Measurements from ENCODE around the gene HELZ. TPM values are rescaled to one million over a fixed set of nuclear protein-coding genes. Genes with fewer than 3 reads are reported as not detected.
"Not testable (repeated sequence)": the region's sequence is repeated elsewhere in the genome, so short reads cannot be mapped to it uniquely, and the experiment has no call there.

Gene HELZ
- total and polyA plus RNA-seq, 2 donors (not counting 3 experiments of a cell fraction or from before 2014, with no cell fraction given) = 8.0 to 47.3 TPM

DNA sequence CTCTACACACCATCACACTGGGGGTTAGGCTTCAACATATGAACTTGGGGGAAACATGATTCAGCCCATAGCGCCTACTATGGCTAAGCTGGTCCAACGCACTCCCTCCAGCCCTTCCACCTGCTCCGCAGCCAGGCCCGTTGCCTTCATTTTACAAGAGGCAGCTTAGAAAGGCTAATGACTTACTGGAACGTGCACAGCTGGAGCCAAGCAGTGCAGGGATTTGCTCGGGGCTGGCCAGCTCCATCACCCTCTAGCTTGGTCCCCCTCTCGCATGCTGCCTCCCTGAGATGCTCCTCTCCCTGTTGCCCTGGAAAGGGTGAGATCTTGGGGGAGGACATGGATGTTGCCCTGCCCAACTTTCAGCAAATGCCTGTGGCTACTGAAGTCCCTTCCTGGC, 203.5 kb downstream of the HELZ start:
- dilution Hi-C loops (cut with MboI; ENCODE audit: extremely low pct_ligation_motif_present, low sequenced_read_pairs) = no loop called here

DNA sequence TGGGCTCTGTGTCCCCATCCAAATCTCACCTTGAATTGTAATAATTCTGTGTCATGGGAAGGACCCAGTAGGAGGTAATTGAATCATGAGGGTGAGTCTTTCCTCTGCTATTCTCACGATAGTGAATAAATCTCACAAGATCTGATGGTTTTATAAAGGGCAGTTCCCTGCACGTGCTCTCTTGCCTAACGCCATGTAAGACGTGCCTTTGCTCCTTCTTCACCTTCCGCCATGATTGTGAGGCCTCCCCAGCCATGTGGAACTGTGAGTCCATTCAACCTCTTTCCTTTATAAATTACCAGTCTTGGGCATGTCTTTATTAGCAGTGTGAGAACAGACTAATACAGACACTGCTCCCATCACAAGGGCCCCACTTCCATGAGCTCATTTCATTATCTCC, 203.9 kb downstream of the HELZ start:
- DNase-seq (ENCODE audit: low read depth, low spot score); H2AFZ ChIP-seq (ENCODE audit: low read depth, low read length); intact Hi-C loops (cut with micrococcal nuclease); H3K4me2 ChIP-seq (ENCODE audit: insufficient read depth, low read length); H3K79me2 ChIP-seq (ENCODE audit: control insufficient read depth, insufficient read depth, low read length); H3K36me3 ChIP-seq (ENCODE audit: control insufficient read depth in 2 of 2, extremely low read depth in 1 of 2, insufficient read depth in 2 of 2, low read length in 2 of 2); BruUV-seq (replicated peaks); H3K4me3 ChIP-seq (replicated peaks in 1 of 3; ENCODE audit: insufficient read depth in 1 of 3, low read depth in 1 of 3, low read length in 3 of 3); H3K9ac ChIP-seq (replicated peaks; ENCODE audit: extremely low read depth, insufficient read depth, low read length); H4K20me1 ChIP-seq (replicated peaks; ENCODE audit: control insufficient read depth, extremely low read depth, insufficient read depth, low read length); H3K9me3 ChIP-seq (replicated peaks; ENCODE audit: control insufficient read depth, insufficient read depth, low read length); H3K27me3 ChIP-seq (ENCODE audit: control insufficient read depth in 2 of 2, insufficient read depth in 2 of 2, low read length in 2 of 2); H3K9me1 ChIP-seq (replicated peaks; ENCODE audit: control insufficient read depth, extremely low read depth, insufficient read depth, low read length); FAIRE-seq; CTCF ChIA-PET; H3K27ac ChIP-seq (ENCODE audit: insufficient read depth, low read depth, low read length); H3K4me1 ChIP-seq (ENCODE audit: control insufficient read depth, extremely low read depth, insufficient read depth, low read length); dilution Hi-C loops (cut with MboI; ENCODE audit: extremely low pct_ligation_motif_present, low sequenced_read_pairs); POLR2A ChIA-PET: not testable (repeated sequence)

More for the DNA sequence above, 203.5 kb downstream of the HELZ start:
- H3K27ac ChIP-seq (ENCODE audit: insufficient read depth, low read depth, low read length) = no peak overlapping the region
- TF ChIP-seq JUN (IDR thresholded peaks at IDR 0.05; ENCODE audit: borderline replicate concordance, insufficient read depth, insufficient read length, low read depth) = no peak
- no peak for TF ChIP-seq FOS (IDR thresholded peaks at IDR 0.05; ENCODE audit: borderline replicate concordance, insufficient read depth, low read length)
- no peak for TF ChIP-seq POLR2A (IDR thresholded peaks at IDR 0.05; ENCODE audit: low read depth, low read length)
- TF ChIP-seq, protein P1, sequence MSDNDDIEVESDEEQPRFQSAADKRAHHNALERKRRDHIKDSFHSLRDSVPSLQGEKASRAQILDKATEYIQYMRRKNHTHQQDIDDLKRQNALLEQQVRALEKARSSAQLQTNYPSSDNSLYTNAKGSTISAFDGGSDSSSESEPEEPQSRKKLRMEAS (IDR thresholded peaks at IDR 0.05; ENCODE audit: insufficient read depth, insufficient read length) = no peak
- no peak for TF ChIP-seq EZH2 (IDR thresholded peaks at IDR 0.05; ENCODE audit: borderline replicate concordance, low read depth, low read length, severe bottlenecking)
- no peak for TF ChIP-seq POLR2AphosphoS5 (IDR thresholded peaks at IDR 0.05; ENCODE audit: insufficient read depth, low read depth, low read length)
- no peak for TF ChIP-seq CTCF (IDR thresholded peaks at IDR 0.05; ENCODE audit: extremely low read depth in 1 of 2, insufficient read depth in 1 of 2, low read depth in 1 of 2, low read length in 2 of 2)
- TF ChIP-seq MYC (IDR thresholded peaks at IDR 0.05; ENCODE audit: low read depth, low read length) = no peak
- no peak for TF ChIP-seq GATA2 (IDR thresholded peaks at IDR 0.05; ENCODE audit: insufficient read depth, insufficient read length, low read depth, low read length)
- no peak for DNase-seq (ENCODE audit: low read depth, low spot score)
- ChIA-PET POLR2A (no interaction called here), CTCF (no interaction called here)
- no peaks in the 10 kb centered on the region for H3K79me2 ChIP-seq (ENCODE audit: control insufficient read depth, insufficient read depth, low read length)
- no TSS peak for BruUV-seq (replicated peaks)
- FAIRE-seq = no peak
- no peak overlapping the region for H3K4me3 ChIP-seq (replicated peaks in 1 of 3; ENCODE audit: insufficient read depth in 1 of 3, low read depth in 1 of 3, low read length in 3 of 3)
- no peaks in the 10 kb centered on the region for H3K36me3 ChIP-seq (ENCODE audit: control insufficient read depth in 2 of 2, extremely low read depth in 1 of 2, insufficient read depth in 2 of 2, low read length in 2 of 2)
- no peaks in the 10 kb centered on the region for H3K9me3 ChIP-seq (replicated peaks; ENCODE audit: control insufficient read depth, insufficient read depth, low read length)
- no peaks in the 10 kb centered on the region for H3K4me1 ChIP-seq (ENCODE audit: control insufficient read depth, extremely low read depth, insufficient read depth, low read length)
- H3K9me1 ChIP-seq (replicated peaks; ENCODE audit: control insufficient read depth, extremely low read depth, insufficient read depth, low read length) = no peaks in the 10 kb centered on the region
- no peak overlapping the region for H2AFZ ChIP-seq (ENCODE audit: low read depth, low read length)
- H3K9ac ChIP-seq (replicated peaks; ENCODE audit: extremely low read depth, insufficient read depth, low read length) = no peak overlapping the region
- no peaks in the 10 kb centered on the region for H4K20me1 ChIP-seq (replicated peaks; ENCODE audit: control insufficient read depth, extremely low read depth, insufficient read depth, low read length)
- intact Hi-C loops (cut with micrococcal nuclease) = no loop called here
- no peak overlapping the region for H3K4me2 ChIP-seq (ENCODE audit: insufficient read depth, low read length)
- H3K27me3 ChIP-seq (ENCODE audit: control insufficient read depth in 2 of 2, insufficient read depth in 2 of 2, low read length in 2 of 2) = no peaks in the 10 kb centered on the region
